Cardiac fibroblast (primary cell): ENCODE measurements around the gene PTPRG.

Experiments used
- DNase-seq, 2 donors: peaks; one replicate each; pipeline versions ENCODE4 v3.0.0 to v3.0.0-alpha.2; 2010; ENCODE audit warnings: low read depth in 2 of 2
- H3K4me3 ChIP-seq, 2 donors: replicated peaks in 1 of 2; 1 replicate in 1 of 2; 2 replicates in 1 of 2; pipeline ENCODE4 v1.5.1; 2011; ENCODE audit warnings: low read depth in 2 of 2, low read length in 2 of 2, mild to moderate bottlenecking in 2 of 2, moderate library complexity in 1 of 2
- CTCF ChIP-seq: IDR thresholded peaks from one replicate; pipeline ENCODE4 v1.5.1; 2011; ENCODE audit warnings: low read depth, mild to moderate bottlenecking, low read length, inconsistent platforms

Gene PTPRG

GRCh38 chr3:61853912-61854311, 292.5 kb downstream of the PTPRG start:
- DNase-seq = peak; percentile 10 to 34
- H3K4me3 ChIP-seq = no peak overlapping the region
- no peak for TF ChIP-seq CTCF

GRCh38 chr3:61855211-61855610, 293.8 kb downstream of the PTPRG start:
- peak; percentile 13 to 54 for DNase-seq
- no peak overlapping the region for H3K4me3 ChIP-seq
- TF ChIP-seq CTCF = no peak

GRCh38 chr3:61857297-61857696, 295.9 kb downstream of the PTPRG start:
- TF ChIP-seq CTCF = no peak
- DNase-seq = peak in 1 of 2 donors; percentile 25

GRCh38 chr3:61858054-61858453, 296.7 kb downstream of the PTPRG start:
- DNase-seq = peak; percentile 60 to 75
- peak; percentile 48 for TF ChIP-seq CTCF
- H3K4me3 ChIP-seq = no peak overlapping the region

More at GRCh38 chr3:61857297-61857696, 295.9 kb downstream of the PTPRG start:
- H3K4me3 ChIP-seq = no peak overlapping the region

- DNase-seq = no peak
- TF ChIP-seq CTCF = no peak
- H3K4me3 ChIP-seq = no peak overlapping the region
Observed at GRCh38 chr3:61861410-61861809, 300.0 kb downstream of the PTPRG start.

- no peak for DNase-seq
- no peak overlapping the region for H3K4me3 ChIP-seq
- TF ChIP-seq CTCF = no peak
Observed at GRCh38 chr3:61862614-61863289, 301.4 kb downstream of the PTPRG start.

GRCh38 chr3:61863579-61863978, 302.2 kb downstream of the PTPRG start:
- H3K4me3 ChIP-seq = no peak overlapping the region
- DNase-seq = no peak
- TF ChIP-seq CTCF = no peak
